HepG2 (cell line): ENCODE measurements around the gene TMEM258. TPM values are rescaled to one million over a fixed set of nuclear protein-coding genes. Genes with fewer than 3 reads are reported as not detected.

Source experiments
- ARHGAP35 ChIP-seq: sonication (generic); formaldehyde crosslinking; IDR thresholded peaks from 2 replicates; pipeline ENCODE4 v1.9.0; 2022; ENCODE audit warnings: mild to moderate bottlenecking, inconsistent platforms, moderate library complexity, missing genetic modification reagents, borderline replicate concordance
- BCL6 ChIP-seq: IDR thresholded peaks from 2 replicates; pipeline ENCODE4 v1.6.1; 2016; ENCODE audit warnings: missing genetic modification reagents, missing compliant biosample characterization
- EP300 ChIP-seq, 3 experiments: sonication (generic) in 1 of 3; formaldehyde crosslinking in 1 of 3; IDR thresholded peaks; 2 replicates each; pipeline versions ENCODE4 v1.5.1 to v1.6.1; 2011 to 2020; ENCODE audit warnings: low read depth in 2 of 3, low read length in 2 of 3, borderline replicate concordance in 1 of 3, improper control_type of control experiment in 1 of 3, mild to moderate bottlenecking in 1 of 3, missing genetic modification reagents in 1 of 3, moderate library complexity in 1 of 3
- FOXA3 ChIP-seq: IDR thresholded peaks from 2 replicates; pipeline ENCODE4 v1.6.1; 2016; ENCODE audit warnings: missing genetic modification reagents, missing compliant biosample characterization
- GZF1 ChIP-seq: sonication (generic); formaldehyde crosslinking; IDR thresholded peaks from 2 replicates; pipeline ENCODE4 v1.5.1; 2020; ENCODE audit warnings: mild to moderate bottlenecking, missing genetic modification reagents
- JUN ChIP-seq: sonication (generic); formaldehyde crosslinking; IDR thresholded peaks from 2 replicates; pipeline ENCODE4 v1.4.0; 2020; ENCODE audit warnings: mild to moderate bottlenecking, missing genetic modification reagents
- JUND ChIP-seq: sonication (generic); formaldehyde crosslinking; IDR thresholded peaks from 2 replicates; pipeline ENCODE4 v1.8.0; 2022; ENCODE audit warnings: mild to moderate bottlenecking, missing genetic modification reagents
- KDM6A ChIP-seq: IDR thresholded peaks from 2 replicates; pipeline ENCODE4 v1.6.1; 2016; ENCODE audit warnings: low read depth
- MBNL3 ChIP-seq: fragments of 250-450 bp; sonication (Bioruptor Pico); conservative IDR thresholded peaks from 2 replicates; pipeline ENCODE4 v1.8.0; 2022; ENCODE audit warnings: mild to moderate bottlenecking, inconsistent platforms
- MXD4 ChIP-seq: IDR thresholded peaks from 2 replicates; pipeline ENCODE4 v1.6.1; 2016; ENCODE audit warnings: mild to moderate bottlenecking, missing biosample characterization, missing genetic modification reagents
- PITX1 ChIP-seq: sonication (generic); formaldehyde crosslinking; IDR thresholded peaks from 2 replicates; pipeline ENCODE4 v1.5.1; 2020; ENCODE audit warnings: mild to moderate bottlenecking, missing genetic modification reagents
- POLR2A ChIP-seq, 2 experiments: IDR thresholded peaks; 2 replicates each; pipeline ENCODE4 v1.6.1; 2011; ENCODE audit warnings: low read depth in 2 of 2, low read length in 2 of 2, mild to moderate bottlenecking in 1 of 2, moderate library complexity in 1 of 2; ENCODE audit not compliant: insufficient read depth in 1 of 2
- RARA ChIP-seq: IDR thresholded peaks from 2 replicates; pipeline ENCODE4 v1.6.1; 2016; ENCODE audit warnings: missing genetic modification reagents, missing compliant biosample characterization
- RFX5 ChIP-seq: IDR thresholded peaks from 2 replicates; pipeline ENCODE4 v1.6.1; 2011; ENCODE audit warnings: low read depth, low read length, improper control_type of control experiment
- RXRA ChIP-seq: sonication (generic); formaldehyde crosslinking; IDR thresholded peaks from 2 replicates; pipeline ENCODE4 v1.5.1; 2020; ENCODE audit warnings: missing genetic modification reagents
- SUZ12 ChIP-seq: fragments of 150-350 bp; IDR thresholded peaks from 2 replicates; pipeline ENCODE4 v1.6.1; 2014; ENCODE audit warnings: low read depth, low read length
- TEAD3 ChIP-seq: optimal IDR thresholded peaks from 2 replicates; pipeline ENCODE3; 2016; ENCODE audit warnings: borderline replicate concordance
- ZBTB8A ChIP-seq: sonication (generic); formaldehyde crosslinking; IDR thresholded peaks from 2 replicates; pipeline ENCODE4 v1.4.0; 2020; ENCODE audit warnings: mild to moderate bottlenecking, low read depth, missing genetic modification reagents, borderline replicate concordance
- ZFP82 ChIP-seq: sonication (generic); formaldehyde crosslinking; IDR thresholded peaks from 2 replicates; pipeline ENCODE4 v1.5.1; 2020; ENCODE audit warnings: mild to moderate bottlenecking, missing genetic modification reagents, borderline replicate concordance
- ZNF143 ChIP-seq: sonication (generic); formaldehyde crosslinking; IDR thresholded peaks from 2 replicates; pipeline ENCODE4 v1.4.0; 2020; ENCODE audit warnings: missing genetic modification reagents
- ZNF44 ChIP-seq: sonication (generic); formaldehyde crosslinking; IDR thresholded peaks from 2 replicates; pipeline ENCODE4 v1.5.1; 2020; ENCODE audit warnings: mild to moderate bottlenecking, missing genetic modification reagents
- ZNF607 ChIP-seq: sonication (generic); formaldehyde crosslinking; IDR thresholded peaks from 2 replicates; pipeline ENCODE4 v1.5.1; 2020; ENCODE audit warnings: missing genetic modification reagents, mild to moderate bottlenecking, borderline replicate concordance
- ZNF614 ChIP-seq: IDR thresholded peaks from 2 replicates; pipeline ENCODE4 v1.6.1; 2018; ENCODE audit warnings: missing biosample characterization, missing genetic modification reagents, inconsistent platforms, borderline replicate concordance
- ZSCAN29 ChIP-seq: sonication (generic); formaldehyde crosslinking; conservative IDR thresholded peaks from 2 replicates; pipeline ENCODE4 v1.4.0; 2020; ENCODE audit warnings: mild to moderate bottlenecking, missing genetic modification reagents
- polyA plus RNA-seq, 8 experiments: library from polyadenylated mRNA; depleted of rRNA in 3 of 8; stranded (reverse) in 7 of 8; unstranded in 1 of 8; fragments of >200 nt; fragmentation: Illumina TruSeq in 4 of 8; extraction: Trizol in 4 of 8; gene quantifications; 2 replicates each; pipeline versions ENCODE4 v1.2.1 to v1.2.3, GENCODE V29; 2011 to 2016; ENCODE audit warnings: low read depth in 4 of 8, missing spikeins in 1 of 8, mixed read lengths in 1 of 8; ENCODE audit not compliant: insufficient read depth in 1 of 8
- total RNA-seq, 5 experiments: library from RNA; depleted of rRNA; stranded (reverse); fragments of >200 nt; fragmentation: Illumina TruSeq; extraction: Trizol; gene quantifications; 2 replicates each; pipeline ENCODE4 v1.2.3, GENCODE V29; 2016; ENCODE audit warnings: low read depth in 1 of 5
- TF ChIP-seq, protein P1 (sequence below): IDR thresholded peaks from 2 replicates; pipeline ENCODE4 v1.6.1; 2016; ENCODE audit warnings: low read depth, control low read depth
- TF ChIP-seq, protein P2 (sequence below): sonication (generic); formaldehyde crosslinking; IDR thresholded peaks from 2 replicates; pipeline ENCODE4 v1.4.0; 2020; ENCODE audit warnings: missing genetic modification reagents
- TF ChIP-seq, protein P3 (sequence below): IDR thresholded peaks from 2 replicates; pipeline ENCODE4 v1.6.1; 2018; ENCODE audit warnings: missing genetic modification reagents

The TMEM258 gene
- total and polyA plus RNA-seq, 2 of the 13 experiments (the other 11 are each of a cell fraction or from before 2014, with no cell fraction given): 175 to 424 TPM

DNA sequence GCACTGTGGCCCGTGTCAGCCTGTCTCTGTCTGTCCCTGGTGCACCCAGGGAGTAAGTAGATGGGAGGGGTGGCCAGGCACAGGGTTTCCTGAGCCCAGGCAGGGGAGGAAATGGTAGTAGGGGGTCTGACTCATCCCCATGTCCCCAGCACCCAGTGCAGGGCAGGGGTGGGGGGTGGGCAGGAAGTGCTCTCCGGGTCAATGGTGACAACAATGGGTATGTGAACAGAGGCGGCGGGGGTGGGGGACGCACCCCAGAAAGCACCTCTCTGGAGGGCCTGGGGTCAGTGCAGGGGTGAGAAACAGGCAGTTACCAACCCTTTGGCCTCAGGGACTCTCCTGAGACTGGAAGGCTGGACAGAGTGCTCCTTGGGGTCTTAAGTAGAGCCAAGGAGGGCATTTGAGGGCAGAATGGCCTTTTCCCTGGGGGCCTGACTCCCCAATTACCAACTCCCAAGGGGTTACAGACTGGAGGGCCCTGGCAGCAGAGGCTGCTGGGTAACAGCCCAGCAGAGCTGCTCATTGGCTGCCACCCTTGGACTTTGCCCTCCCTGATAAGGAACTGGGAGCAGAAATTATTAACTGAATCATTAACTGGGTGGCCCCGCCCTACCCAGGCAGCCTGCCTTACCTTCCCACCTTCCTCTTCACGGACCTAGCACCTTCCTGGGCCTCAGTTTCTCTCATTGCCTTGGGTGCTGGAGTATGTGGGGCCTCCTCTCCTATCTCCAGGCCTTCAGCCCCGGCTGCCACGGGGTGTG lies 35.8 kb downstream of the TMEM258 start (continued):
- TF ChIP-seq TEAD3 (CRISPR knock-in tag) (no peak), PITX1 (CRISPR knock-in tag) (peak; percentile 24; the same call in 1 of the 2 replicates), BCL6 (CRISPR knock-in tag) (peak; percentile 48), MXD4 (CRISPR knock-in tag) (no peak), KDM6A (peak; percentile 65; the same call in 1 of the 2 replicates), MBNL3 (CRISPR knock-in tag) (no peak), JUND (peak; percentile 85; the same call in 1 of the 2 replicates), POLR2A (IDR thresholded peaks at IDR 0.05; ENCODE audit: insufficient read depth in 1 of 2, low read depth in 2 of 2, low read length in 2 of 2) (peak in 1 of 2 experiments; percentile 96; a peak in 2 of 4 replicates), FOXA3 (CRISPR knock-in tag) (peak; percentile 27; the same call in 1 of the 2 replicates), RFX5 (0 out of 2 replicates have a peak, but pooled peaks have one; percentile 15), ZFP82 (peak; percentile 75; the same call in 1 of the 2 replicates), RARA (peak; percentile 64; the same call in 1 of the 2 replicates), ZNF44 (CRISPR knock-in tag) (0 out of 2 replicates have a peak, but pooled peaks have one; percentile 26), ZNF607 (CRISPR knock-in tag) (0 out of 2 replicates have a peak, but pooled peaks have one; percentile 46), ZBTB8A (no peak), SUZ12 (peak; percentile 31; the same call in 1 of the 2 replicates), ZNF143 (peak; percentile 90), RXRA (CRISPR knock-in tag) (peak; percentile 95), GZF1 (no peak), JUN (CRISPR knock-in tag) (peak; percentile 30; the same call in 1 of the 2 replicates), ZNF614 (CRISPR knock-in tag) (0 out of 2 replicates have a peak, but pooled peaks have one; percentile 33), ZSCAN29 (0 out of 2 replicates have a peak, but pooled peaks have one; percentile 25), EP300 (IDR thresholded peaks at IDR 0.05; ENCODE audit: low read depth in 2 of 2, low read length in 2 of 2) (peak in 1 of 2 experiments; percentile 53; a peak in 2 of 4 replicates), EP300 (CRISPR knock-in tag; IDR thresholded peaks at IDR 0.05; ENCODE audit: borderline replicate concordance) (peak; percentile 53; the same call in 1 of the 2 replicates), ARHGAP35 (CRISPR knock-in tag) (no peak)
- TF ChIP-seq, protein P1, sequence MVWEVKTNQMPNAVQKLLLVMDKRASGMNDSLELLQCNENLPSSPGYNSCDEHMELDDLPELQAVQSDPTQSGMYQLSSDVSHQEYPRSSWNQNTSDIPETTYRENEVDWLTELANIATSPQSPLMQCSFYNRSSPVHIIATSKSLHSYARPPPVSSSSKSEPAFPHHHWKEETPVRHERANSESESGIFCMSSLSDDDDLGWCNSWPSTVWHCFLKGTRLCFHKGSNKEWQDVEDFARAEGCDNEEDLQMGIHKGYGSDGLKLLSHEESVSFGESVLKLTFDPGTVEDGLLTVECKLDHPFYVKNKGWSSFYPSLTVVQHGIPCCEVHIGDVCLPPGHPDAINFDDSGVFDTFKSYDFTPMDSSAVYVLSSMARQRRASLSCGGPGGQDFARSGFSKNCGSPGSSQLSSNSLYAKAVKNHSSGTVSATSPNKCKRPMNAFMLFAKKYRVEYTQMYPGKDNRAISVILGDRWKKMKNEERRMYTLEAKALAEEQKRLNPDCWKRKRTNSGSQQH: peak; percentile 72
- TF ChIP-seq, protein P2, sequence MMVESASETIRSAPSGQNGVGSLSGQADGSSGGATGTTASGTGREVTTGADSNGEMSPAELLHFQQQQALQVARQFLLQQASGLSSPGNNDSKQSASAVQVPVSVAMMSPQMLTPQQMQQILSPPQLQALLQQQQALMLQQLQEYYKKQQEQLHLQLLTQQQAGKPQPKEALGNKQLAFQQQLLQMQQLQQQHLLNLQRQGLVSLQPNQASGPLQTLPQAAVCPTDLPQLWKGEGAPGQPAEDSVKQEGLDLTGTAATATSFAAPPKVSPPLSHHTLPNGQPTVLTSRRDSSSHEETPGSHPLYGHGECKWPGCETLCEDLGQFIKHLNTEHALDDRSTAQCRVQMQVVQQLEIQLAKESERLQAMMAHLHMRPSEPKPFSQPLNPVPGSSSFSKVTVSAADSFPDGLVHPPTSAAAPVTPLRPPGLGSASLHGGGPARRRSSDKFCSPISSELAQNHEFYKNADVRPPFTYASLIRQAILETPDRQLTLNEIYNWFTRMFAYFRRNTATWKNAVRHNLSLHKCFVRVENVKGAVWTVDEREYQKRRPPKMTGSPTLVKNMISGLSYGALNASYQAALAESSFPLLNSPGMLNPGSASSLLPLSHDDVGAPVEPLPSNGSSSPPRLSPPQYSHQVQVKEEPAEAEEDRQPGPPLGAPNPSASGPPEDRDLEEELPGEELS: peak; percentile 53; the same call in 1 of the 2 replicates
- TF ChIP-seq, protein P3, sequence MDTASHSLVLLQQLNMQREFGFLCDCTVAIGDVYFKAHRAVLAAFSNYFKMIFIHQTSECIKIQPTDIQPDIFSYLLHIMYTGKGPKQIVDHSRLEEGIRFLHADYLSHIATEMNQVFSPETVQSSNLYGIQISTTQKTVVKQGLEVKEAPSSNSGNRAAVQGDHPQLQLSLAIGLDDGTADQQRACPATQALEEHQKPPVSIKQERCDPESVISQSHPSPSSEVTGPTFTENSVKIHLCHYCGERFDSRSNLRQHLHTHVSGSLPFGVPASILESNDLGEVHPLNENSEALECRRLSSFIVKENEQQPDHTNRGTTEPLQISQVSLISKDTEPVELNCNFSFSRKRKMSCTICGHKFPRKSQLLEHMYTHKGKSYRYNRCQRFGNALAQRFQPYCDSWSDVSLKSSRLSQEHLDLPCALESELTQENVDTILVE (CRISPR knock-in tag): peak; percentile 22; the same call in 1 of the 2 replicates
